ENCODE measurements around the gene FKBP14. TPM values are rescaled to one million over a fixed set of nuclear protein-coding genes. Genes with fewer than 3 reads are reported as not detected.

The FKBP14 gene
- total and polyA plus RNA-seq, 2 of the 8 experiments (the other 6 are each of a cell fraction or from before 2014, with no cell fraction given): 3.2 to 20.7 TPM

GRCh38 chr7:29988424-29989256 lies 37.9 kb downstream of the FKBP14 start:
- peaks cover 0 to 2% (median 0%) of the 10 kb centered on the region in 4 experiments; a peak in 1 of 7 replicates for H3K27me3 ChIP-seq (replicated peaks in 1 of 4; ENCODE audit: control insufficient read depth in 3 of 4, extremely low read depth in 1 of 4, insufficient read depth in 3 of 4, low read length in 3 of 4)
- H2BK5ac ChIP-seq (ENCODE audit: low read depth, low read length): peak overlapping the region; percentile 63; the same call in 1 of the 2 replicates
- peak overlapping the region; percentile 32 for H3K56ac ChIP-seq (replicated peaks; ENCODE audit: insufficient read length, low read depth, low read length)
- peak overlapping the region; percentile 86 to 91 for H3K4me2 ChIP-seq (ENCODE audit: insufficient read depth in 1 of 2, low read depth in 2 of 2, low read length in 2 of 2)
- peak overlapping the region; percentile 93 for H4K8ac ChIP-seq (ENCODE audit: extremely low read depth, insufficient read depth, low read length)
- H4K91ac ChIP-seq (replicated peaks; ENCODE audit: insufficient read length, low read length): peak overlapping the region; percentile 22
- FAIRE-seq (no peak), DNase-seq (ENCODE audit: low read depth in 1 of 2, low spot score in 2 of 2) (peak in 1 of 2 experiments; percentile 61)
- H2AFZ ChIP-seq (ENCODE audit: low read length): peak overlapping the region; percentile 16; the same call in 1 of the 2 replicates
- H3K18ac ChIP-seq (ENCODE audit: extremely low read depth, low read length): peak overlapping the region; percentile 88
- H2BK120ac ChIP-seq (replicated peaks; ENCODE audit: low read depth, low read length): no peak overlapping the region
- no peak overlapping the region for H2BK20ac ChIP-seq (ENCODE audit: low read length)
- H3K14ac ChIP-seq (ENCODE audit: insufficient read length): no peak overlapping the region
- peaks cover 4% of the 10 kb centered on the region for H3K23me2 ChIP-seq (ENCODE audit: low read depth, low read length)
- H3K4me1 ChIP-seq (replicated peaks in 1 of 4; ENCODE audit: control insufficient read depth in 3 of 4, insufficient read depth in 4 of 4, low read length in 3 of 4): peaks cover 0 to 10% (median 6%) of the 10 kb centered on the region in 4 experiments; a peak in 5 of 7 replicates
- 4% methylated on average over 61 of the region's 75 CpGs; no CpG with 5 or more reads in 1 of the 2 experiments for WGBS, 2 experiments (ENCODE audit: extremely low coverage in 1 of 2, insufficient coverage in 1 of 2, insufficient read length in 1 of 2, insufficient replicate concordance in 2 of 2, low coverage in 1 of 2, low lambda C conversion rate in 2 of 2, missing lambda C conversion rate in 1 of 2)
- ChIA-PET CTCF (ENCODE audit: partially characterized antibody) (interaction anchor here (0.6 to 2.9 kb wide), 7 partner anchors 10 to 575 kb away, joined by 3 to 21 read pairs (median 4); no protein-coding TSS in a partner anchor), POLR2A (ENCODE audit: partially characterized antibody) (interaction anchor here (0.7 to 1.5 kb wide), 8 partner anchors 9 to 66 kb away, joined by 3 to 7 read pairs (median 4); partner anchors contain the start of genes FKBP14 and PLEKHA8)
- H3K4me3 ChIP-seq (ENCODE audit: extremely low read depth in 1 of 4, insufficient read depth in 2 of 4, low read depth in 3 of 4, low read length in 4 of 4): peak overlapping the region; percentile 84 to 90 (median 88)
- H4K20me1 ChIP-seq (replicated peaks in 1 of 2; ENCODE audit: control insufficient read depth in 1 of 2, insufficient read depth in 2 of 2, low read length in 2 of 2): peaks cover 2 to 4% of the 10 kb centered on the region in 2 experiments
- H4K5ac ChIP-seq (ENCODE audit: insufficient read length, low read depth, low read length): peak overlapping the region; percentile 76
- no peak overlapping the region; the same call in 1 of the 2 replicates for H3K27ac ChIP-seq (ENCODE audit: low read depth, low read length)
- 0 out of 2 replicates have a peak overlapping the region, but pooled peaks have one; percentile 82 for H2BK12ac ChIP-seq (ENCODE audit: low read depth, low read length)
- H3K79me1 ChIP-seq (ENCODE audit: low read depth, low read length): peaks cover 4% of the 10 kb centered on the region
- H3K9me3 ChIP-seq (ENCODE audit: insufficient read depth in 2 of 2, low read depth in 1 of 2, low read length in 1 of 2): peaks cover 3 to 5% of the 10 kb centered on the region in 2 experiments; a peak in 3 of 4 replicates
- peak overlapping the region; percentile 61; the same call in 1 of the 2 replicates for H2BK15ac ChIP-seq (ENCODE audit: low read length)
- peaks cover 0 to 36% of the 10 kb centered on the region in 2 experiments; a peak in 3 of 4 replicates for H3K79me2 ChIP-seq (ENCODE audit: control insufficient read depth in 1 of 2, insufficient read depth in 2 of 2, low read length in 2 of 2)
- 0 out of 2 replicates have a peak overlapping the region, but pooled peaks have one; percentile 30 for H2AK5ac ChIP-seq (ENCODE audit: low read depth, low read length)
- H3K4ac ChIP-seq (replicated peaks; ENCODE audit: insufficient read length, low read depth, low read length): no peak overlapping the region
- no peak overlapping the region for H3K23ac ChIP-seq (ENCODE audit: insufficient read length)
- peak overlapping the region; percentile 40 to 97 (median 78) for H3K9ac ChIP-seq (replicated peaks in 1 of 4; ENCODE audit: extremely low read depth in 1 of 4, low read depth in 3 of 4, low read length in 3 of 4)
- no peaks in the 10 kb centered on the region; a peak in 1 of 8 replicates for H3K36me3 ChIP-seq (ENCODE audit: control insufficient read depth in 2 of 4, insufficient read depth in 4 of 4, low read length in 3 of 4)
- TF ChIP-seq HDAC6 (IDR thresholded peaks at IDR 0.05; ENCODE audit: low read depth, low read length) (no peak), USF2 (IDR thresholded peaks at IDR 0.05; ENCODE audit: low read length) (no peak), TAF1 (IDR thresholded peaks at IDR 0.05; ENCODE audit: low read depth, low read length) (peak; percentile 44; the same call in 1 of the 2 replicates), CBX5 (IDR thresholded peaks at IDR 0.05; ENCODE audit: low read depth, low read length) (no peak), YY1 (IDR thresholded peaks at IDR 0.05; ENCODE audit: low read depth, low read length) (peak; percentile 92), SP4 (IDR thresholded peaks at IDR 0.05; ENCODE audit: low read length) (no peak), CTBP2 (IDR thresholded peaks at IDR 0.05; ENCODE audit: borderline replicate concordance, insufficient read depth, insufficient read length, low read length) (no peak), EP300 (IDR thresholded peaks at IDR 0.05; ENCODE audit: borderline replicate concordance in 1 of 2, low read depth in 2 of 2, low read length in 2 of 2) (no peak), CHD2 (IDR thresholded peaks at IDR 0.05; ENCODE audit: low read length) (peak; percentile 61; the same call in 1 of the 2 replicates)

All from H1 (cell line).